NCI-H128 (cell line): ENCODE measurements around the gene LHX2.
"Not testable (repeated sequence)": the region's sequence is repeated elsewhere in the genome, so short reads cannot be mapped to it uniquely, and the experiment has no call there.

Experiments
- DNase-seq: peaks from one replicate; lab custom pipeline; 2025; ENCODE audit not compliant: unreplicated experiment; lab: John Stamatoyannopoulos, UW

LHX2 gene

GRCh38 chr9:124011460-124012301 is at the start of gene LHX2:
Gene LHX2, plus strand, starts transcription at chr9:124011768. Its CDS starts 581 bp downstream, at chr9:124012349.
- DNase-seq: peak; percentile 83

GRCh38 chr9:123964761-123965160 is 46.8 kb upstream of the LHX2 start:
- DNase-seq: no peak

GRCh38 chr9:123965801-123966686 is 45.5 kb upstream of the LHX2 start:
- DNase-seq: no peak

GRCh38 chr9:123967323-123967722 is 44.2 kb upstream of the LHX2 start:
- no peak for DNase-seq

GRCh38 chr9:123972618-123973017 is 39.0 kb upstream of the LHX2 start:
- no peak for DNase-seq

GRCh38 chr9:123973590-123974223 is 37.9 kb upstream of the LHX2 start:
- DNase-seq: no peak

GRCh38 chr9:123974471-123974870 is 37.1 kb upstream of the LHX2 start:
- DNase-seq: no peak

- DNase-seq: no peak
Measured at GRCh38 chr9:123975871-123976270, 35.7 kb upstream of the LHX2 start.

- DNase-seq: not testable (repeated sequence)
Measured at GRCh38 chr9:123976579-123976978, 35.0 kb upstream of the LHX2 start.

GRCh38 chr9:123978981-123979380 is 32.6 kb upstream of the LHX2 start:
- no peak for DNase-seq

GRCh38 chr9:123982535-123982934 is 29.0 kb upstream of the LHX2 start:
- DNase-seq: no peak

GRCh38 chr9:123983047-123983446 is 28.5 kb upstream of the LHX2 start:
- no peak for DNase-seq

- no peak for DNase-seq
Measured at GRCh38 chr9:123984802-123985201, 26.8 kb upstream of the LHX2 start.

GRCh38 chr9:123985869-123986268 is 25.7 kb upstream of the LHX2 start:
- no peak for DNase-seq

GRCh38 chr9:123990427-123990826 is 21.1 kb upstream of the LHX2 start:
- DNase-seq: no peak

GRCh38 chr9:123992679-123993078 is 18.9 kb upstream of the LHX2 start:
- DNase-seq: not testable (repeated sequence)

GRCh38 chr9:123996731-123997421 is 14.7 kb upstream of the LHX2 start:
- DNase-seq: no peak

- DNase-seq: no peak
Measured at GRCh38 chr9:123997665-123998277, 13.8 kb upstream of the LHX2 start.

GRCh38 chr9:123998278-123998925 is 13.2 kb upstream of the LHX2 start:
- DNase-seq: no peak
